Esophagus squamous epithelium (tissue), 5 donors: ENCODE data around the gene SDK2. TPM values are rescaled to one million over a fixed set of nuclear protein-coding genes. Genes with fewer than 3 reads are reported as not detected.

Source experiments
- DNase-seq: peaks from one replicate; lab custom pipeline; 2025; lab: John Stamatoyannopoulos, UW
- H3K27ac ChIP-seq, 4 donors: fragments of 200-600 bp; sonication (generic); one replicate each; pipeline ENCODE4 v1.5.1; 2016 to 2019; ENCODE audit warnings: mild to moderate bottlenecking in 1 of 4
- H3K27me3 ChIP-seq, 4 donors: fragments of 200-600 bp; sonication (generic); 1 replicate in 3 of 4; 2 replicates in 1 of 4; pipeline versions ENCODE4 v1.5.1 to v1.6.0; 2017 to 2021; ENCODE audit warnings: antibody characterized with exemption in 1 of 4
- H3K36me3 ChIP-seq, 3 donors: fragments of 200-600 bp; sonication (generic); one replicate each; pipeline ENCODE4 v1.5.1; 2016 to 2019
- H3K4me1 ChIP-seq, 3 donors: fragments of 200-600 bp; sonication (generic); one replicate each; pipeline ENCODE4 v1.5.1; 2017 to 2019
- H3K4me3 ChIP-seq, 4 donors: fragments of 200-600 bp; sonication (generic); 1 replicate in 3 of 4; 2 replicates in 1 of 4; pipeline ENCODE4 v1.5.1; 2016 to 2019; ENCODE audit warnings: mild to moderate bottlenecking in 2 of 4, moderate library complexity in 1 of 4
- H3K9me3 ChIP-seq, 3 donors: fragments of 200-600 bp; sonication (generic); one replicate each; pipeline ENCODE4 v1.5.1; 2016 to 2019
- CTCF ChIP-seq, 6 experiments: fragments of 450-650 bp in 4 of 6; fragments of 200-600 bp in 2 of 6; sonication (generic) in 2 of 6; IDR thresholded peaks; one replicate each; pipeline ENCODE4 v1.5.1; 2016 to 2019; ENCODE audit warnings: antibody characterized with exemption in 6 of 6, mild to moderate bottlenecking in 4 of 6, moderate library complexity in 4 of 6
- POLR2A ChIP-seq, 4 donors: fragments of 450-650 bp; IDR thresholded peaks; one replicate each; pipeline ENCODE4 v1.6.1; 2017; ENCODE audit warnings: antibody characterized with exemption in 4 of 4, mild to moderate bottlenecking in 4 of 4, moderate library complexity in 3 of 4
- WGBS, 2 donors: methylation state at CpG; one replicate each; pipeline ENCODE4 v1.1.5; 2018; 5-methylcytosine and 5-hydroxymethylcytosine counted together
- intact Hi-C: fragments of 100-400 bp; cut with DNase I; formaldehyde crosslinking; loops from one replicate; pipeline ENCODE4 v1.15.0; 2022
- total RNA-seq, 4 donors: library from RNA; depleted of rRNA; stranded (reverse); fragments of >200 nt; gene quantifications; one replicate each; pipeline ENCODE4 v1.1.0, GENCODE V29; 2016
- donor health status: DM: yes; HTN: yes; CAD: no.

The SDK2 gene
- total RNA-seq, 4 donors from 2014 or later, result 1.7 to 5.5 (median 2.4) TPM

GRCh38 chr17:73388578-73388905 lies 255.7 kb downstream of the SDK2 start:
- Histone ChIP-seq H3K36me3 (no peaks in the 10 kb centered on the region), H3K27ac (no peak overlapping the region), H3K9me3 (no peaks in the 10 kb centered on the region), H3K4me3 (no peak overlapping the region), H3K27me3 (no peaks in the 10 kb centered on the region), H3K4me1 (no peaks in the 10 kb centered on the region)
- intact Hi-C loops, result no loop called here
- no peak for DNase-seq
- TF ChIP-seq CTCF (IDR thresholded peaks at IDR 0.05) (no peak), POLR2A (IDR thresholded peaks at IDR 0.05) (no peak)

GRCh38 chr17:73387746-73388577 lies 256.3 kb downstream of the SDK2 start:
- intact Hi-C loops, result no loop called here
- 85 to 93% methylated on average over 14 to 15 of the region's 28 CpGs for WGBS, 2 donors
- Histone ChIP-seq H3K4me3 (no peak overlapping the region), H3K4me1 (no peaks in the 10 kb centered on the region), H3K36me3 (no peaks in the 10 kb centered on the region), H3K9me3 (no peaks in the 10 kb centered on the region), H3K27ac (no peak overlapping the region), H3K27me3 (no peaks in the 10 kb centered on the region)
- TF ChIP-seq CTCF (IDR thresholded peaks at IDR 0.05) (no peak), POLR2A (IDR thresholded peaks at IDR 0.05) (no peak)
- no peak for DNase-seq

GRCh38 chr17:73386561-73386960 lies 257.7 kb downstream of the SDK2 start:
- TF ChIP-seq CTCF (IDR thresholded peaks at IDR 0.05) (no peak), POLR2A (IDR thresholded peaks at IDR 0.05) (no peak)
- H3K4me3 ChIP-seq, result no peak overlapping the region
- H3K9me3 ChIP-seq, result no peaks in the 10 kb centered on the region
- no peak overlapping the region for H3K27ac ChIP-seq
- 76 to 83% methylated on average over 4 to 6 of the region's 6 CpGs for WGBS, 2 donors
- no peaks in the 10 kb centered on the region for H3K27me3 ChIP-seq
- H3K4me1 ChIP-seq, result no peaks in the 10 kb centered on the region
- intact Hi-C loops, result no loop called here
- H3K36me3 ChIP-seq, result no peaks in the 10 kb centered on the region
- DNase-seq, result no peak

GRCh38 chr17:73384926-73385325 lies 259.3 kb downstream of the SDK2 start:
- Histone ChIP-seq H3K4me3 (no peak overlapping the region), H3K9me3 (no peaks in the 10 kb centered on the region), H3K27me3 (no peaks in the 10 kb centered on the region), H3K27ac (no peak overlapping the region), H3K4me1 (no peaks in the 10 kb centered on the region), H3K36me3 (no peaks in the 10 kb centered on the region)
- TF ChIP-seq CTCF (IDR thresholded peaks at IDR 0.05) (no peak), POLR2A (IDR thresholded peaks at IDR 0.05) (no peak)
- DNase-seq, result no peak
- WGBS, 2 donors, result 80 to 85% methylated on average over 5 to 6 of the region's 8 CpGs
- intact Hi-C loops, result no loop called here

GRCh38 chr17:73380439-73381106 lies 263.7 kb downstream of the SDK2 start:
- 70 to 77% methylated on average over 7 to 18 of the region's 29 CpGs for WGBS, 2 donors
- Histone ChIP-seq H3K4me3 (no peak overlapping the region), H3K4me1 (no peaks in the 10 kb centered on the region), H3K27ac (no peak overlapping the region), H3K36me3 (no peaks in the 10 kb centered on the region), H3K27me3 (no peaks in the 10 kb centered on the region), H3K9me3 (no peaks in the 10 kb centered on the region)
- intact Hi-C loops, result no loop called here
- no peak for DNase-seq
- no peak for TF ChIP-seq CTCF (IDR thresholded peaks at IDR 0.05)
- no peak for TF ChIP-seq POLR2A (IDR thresholded peaks at IDR 0.05)
